ENCODE measurements around the gene TMC6. TPM values are rescaled to one million over a fixed set of nuclear protein-coding genes. Genes with fewer than 3 reads are reported as not detected.

Gene TMC6
- total and polyA plus RNA-seq, 2 of the 13 experiments (the other 11 are each of a cell fraction or from before 2014, with no cell fraction given): 48.4 to 99.1 TPM

DNA sequence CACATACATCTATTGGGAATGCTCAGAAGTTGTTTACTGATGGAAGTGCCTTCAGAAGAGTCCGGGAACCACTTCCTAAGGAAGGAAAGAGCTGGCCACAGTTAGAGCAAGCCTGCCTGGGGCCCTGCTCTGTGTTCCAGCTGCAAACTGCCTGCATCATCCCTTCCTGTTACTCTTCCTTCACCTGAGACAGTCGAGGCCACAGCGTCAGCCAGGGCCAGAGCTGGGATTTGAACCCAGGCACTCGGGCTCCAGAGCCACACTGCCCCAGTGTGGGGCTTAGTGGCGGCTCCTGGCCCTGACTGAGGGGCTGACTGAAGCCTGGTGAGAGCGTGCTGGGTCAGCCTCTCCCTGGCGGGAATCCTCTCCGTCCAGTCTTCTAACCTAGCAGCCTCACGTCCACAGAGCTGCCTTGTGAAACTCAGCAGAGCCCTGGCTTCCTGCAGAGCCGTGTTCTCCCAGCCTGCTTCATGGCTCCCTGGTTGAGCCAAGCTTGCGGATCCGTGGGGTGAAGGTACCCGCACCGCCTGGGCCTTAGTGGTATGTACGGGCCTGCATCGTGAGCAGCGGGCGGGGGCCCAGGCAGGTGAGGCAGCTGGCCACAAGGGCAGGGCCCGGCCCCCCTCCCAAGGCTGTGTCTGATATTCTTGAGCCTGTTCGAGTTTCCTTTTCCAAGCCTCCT, 13.0 kb upstream of the TMC6 start:
- Histone ChIP-seq H3K4me2 (ENCODE audit: low read depth, low read length) (peak overlapping the region; percentile 28; the same call in 1 of the 2 replicates), H2AFZ (ENCODE audit: low read length) (no peak overlapping the region), H3K27me3 (ENCODE audit: control insufficient read depth in 1 of 2, insufficient read depth in 2 of 2, low read length in 2 of 2) (peaks cover 7 to 26% of the 10 kb centered on the region in 2 experiments; a peak in 4 of 5 replicates), H3K4me1 (ENCODE audit: insufficient read depth, low read length) (peaks cover 90% of the 10 kb centered on the region), H4K20me1 (ENCODE audit: insufficient read depth, low read length) (no peaks in the 10 kb centered on the region), H3K4me3 (replicated peaks in 1 of 3; ENCODE audit: insufficient read depth in 1 of 3, low read depth in 2 of 3, low read length in 3 of 3) (no peak overlapping the region; a peak in 1 of 6 replicates), H3K79me2 (ENCODE audit: insufficient read depth, low read length) (no peaks in the 10 kb centered on the region), H3K9ac (ENCODE audit: insufficient read depth, low read depth, low read length) (no peak overlapping the region), H3K36me3 (replicated peaks in 1 of 2; ENCODE audit: control insufficient read depth in 1 of 2, insufficient read depth in 2 of 2, low read length in 2 of 2) (no peaks in the 10 kb centered on the region), H3K9me3 (ENCODE audit: low read length) (no peaks in the 10 kb centered on the region), H3K27ac (ENCODE audit: extremely low read length, insufficient read depth, low read length) (no peak overlapping the region)
- ChIA-PET CTCF (ENCODE audit: low intra/inter-chr PET ratio, low total read pairs) (no interaction called here), POLR2A (interaction anchor here (0.6 to 1.4 kb wide), 5 partner anchors 10 to 110 kb away, joined by 3 to 11 read pairs (median 3); partner anchors contain the start of genes AFMID and TMC6)
- WGBS (ENCODE audit: low lambda C conversion rate): 26% methylated on average over 14 of the region's 20 CpGs
- no peak for DNase-seq (ENCODE audit: low spot score)
- no TSS peak for BruUV-seq (replicated peaks)
- intact Hi-C loops (cut with micrococcal nuclease; ENCODE audit: unreplicated experiment): loop anchor here (1.0 to 5.0 kb wide), 4 partner anchors 18 to 786 kb away; partner anchors contain the start of genes SYNGR2, TIMP2 and USP36
- in situ Hi-C loops (cut with HindIII; ENCODE audit: extremely low pct_ligation_motif_present, low pct_unique_long_range_greater_than_20kb): no loop called here
- FAIRE-seq: no peak
- ATAC-seq: no peak
- no peak for TF ChIP-seq ZNF563 (CRISPR knock-in tag; IDR thresholded peaks at IDR 0.05)
- TF ChIP-seq SAFB2 (CRISPR knock-in tag; IDR thresholded peaks at IDR 0.05; ENCODE audit: borderline replicate concordance, low read depth): no peak
- no peak for TF ChIP-seq MAFK (conservative IDR thresholded peaks at IDR 0.05 in 1 of 2, IDR thresholded peaks at IDR 0.05 in 1 of 2; ENCODE audit: low read length in 2 of 2)
- no peak for TF ChIP-seq ZNF451 (CRISPR knock-in tag; IDR thresholded peaks at IDR 0.05)
- TF ChIP-seq FOXO1 (CRISPR knock-in tag; IDR thresholded peaks at IDR 0.05): no peak
- no peak for TF ChIP-seq ZNF75D (CRISPR knock-in tag; IDR thresholded peaks at IDR 0.05; ENCODE audit: borderline replicate concordance)
- no peak for TF ChIP-seq ZNF367 (CRISPR knock-in tag; IDR thresholded peaks at IDR 0.05; ENCODE audit: borderline replicate concordance)
- TF ChIP-seq ZZZ3 (CRISPR knock-in tag; IDR thresholded peaks at IDR 0.05; ENCODE audit: borderline replicate concordance): 0 out of 2 replicates have a peak, but pooled peaks have one; percentile 64
- TF ChIP-seq, protein P1, sequence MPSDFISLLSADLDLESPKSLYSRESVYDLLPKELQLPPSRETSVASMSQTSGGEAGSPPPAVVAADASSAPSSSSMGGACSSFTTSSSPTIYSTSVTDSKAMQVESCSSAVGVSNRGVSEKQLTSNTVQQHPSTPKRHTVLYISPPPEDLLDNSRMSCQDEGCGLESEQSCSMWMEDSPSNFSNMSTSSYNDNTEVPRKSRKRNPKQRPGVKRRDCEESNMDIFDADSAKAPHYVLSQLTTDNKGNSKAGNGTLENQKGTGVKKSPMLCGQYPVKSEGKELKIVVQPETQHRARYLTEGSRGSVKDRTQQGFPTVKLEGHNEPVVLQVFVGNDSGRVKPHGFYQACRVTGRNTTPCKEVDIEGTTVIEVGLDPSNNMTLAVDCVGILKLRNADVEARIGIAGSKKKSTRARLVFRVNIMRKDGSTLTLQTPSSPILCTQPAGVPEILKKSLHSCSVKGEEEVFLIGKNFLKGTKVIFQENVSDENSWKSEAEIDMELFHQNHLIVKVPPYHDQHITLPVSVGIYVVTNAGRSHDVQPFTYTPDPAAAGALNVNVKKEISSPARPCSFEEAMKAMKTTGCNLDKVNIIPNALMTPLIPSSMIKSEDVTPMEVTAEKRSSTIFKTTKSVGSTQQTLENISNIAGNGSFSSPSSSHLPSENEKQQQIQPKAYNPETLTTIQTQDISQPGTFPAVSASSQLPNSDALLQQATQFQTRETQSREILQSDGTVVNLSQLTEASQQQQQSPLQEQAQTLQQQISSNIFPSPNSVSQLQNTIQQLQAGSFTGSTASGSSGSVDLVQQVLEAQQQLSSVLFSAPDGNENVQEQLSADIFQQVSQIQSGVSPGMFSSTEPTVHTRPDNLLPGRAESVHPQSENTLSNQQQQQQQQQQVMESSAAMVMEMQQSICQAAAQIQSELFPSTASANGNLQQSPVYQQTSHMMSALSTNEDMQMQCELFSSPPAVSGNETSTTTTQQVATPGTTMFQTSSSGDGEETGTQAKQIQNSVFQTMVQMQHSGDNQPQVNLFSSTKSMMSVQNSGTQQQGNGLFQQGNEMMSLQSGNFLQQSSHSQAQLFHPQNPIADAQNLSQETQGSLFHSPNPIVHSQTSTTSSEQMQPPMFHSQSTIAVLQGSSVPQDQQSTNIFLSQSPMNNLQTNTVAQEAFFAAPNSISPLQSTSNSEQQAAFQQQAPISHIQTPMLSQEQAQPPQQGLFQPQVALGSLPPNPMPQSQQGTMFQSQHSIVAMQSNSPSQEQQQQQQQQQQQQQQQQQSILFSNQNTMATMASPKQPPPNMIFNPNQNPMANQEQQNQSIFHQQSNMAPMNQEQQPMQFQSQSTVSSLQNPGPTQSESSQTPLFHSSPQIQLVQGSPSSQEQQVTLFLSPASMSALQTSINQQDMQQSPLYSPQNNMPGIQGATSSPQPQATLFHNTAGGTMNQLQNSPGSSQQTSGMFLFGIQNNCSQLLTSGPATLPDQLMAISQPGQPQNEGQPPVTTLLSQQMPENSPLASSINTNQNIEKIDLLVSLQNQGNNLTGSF (CRISPR knock-in tag; IDR thresholded peaks at IDR 0.05): no peak
- TF ChIP-seq FOXP1 (IDR thresholded peaks at IDR 0.05): no peak
- TF ChIP-seq FOXP1 (CRISPR knock-in tag; IDR thresholded peaks at IDR 0.05): no peak
- 0 out of 2 replicates have a peak, but pooled peaks have one; percentile 35 for TF ChIP-seq ZNF510 (CRISPR knock-in tag; IDR thresholded peaks at IDR 0.05; ENCODE audit: low read depth)
- TF ChIP-seq ZNF253 (CRISPR knock-in tag; IDR thresholded peaks at IDR 0.05; ENCODE audit: borderline replicate concordance): no peak
- TF ChIP-seq, protein P2, sequence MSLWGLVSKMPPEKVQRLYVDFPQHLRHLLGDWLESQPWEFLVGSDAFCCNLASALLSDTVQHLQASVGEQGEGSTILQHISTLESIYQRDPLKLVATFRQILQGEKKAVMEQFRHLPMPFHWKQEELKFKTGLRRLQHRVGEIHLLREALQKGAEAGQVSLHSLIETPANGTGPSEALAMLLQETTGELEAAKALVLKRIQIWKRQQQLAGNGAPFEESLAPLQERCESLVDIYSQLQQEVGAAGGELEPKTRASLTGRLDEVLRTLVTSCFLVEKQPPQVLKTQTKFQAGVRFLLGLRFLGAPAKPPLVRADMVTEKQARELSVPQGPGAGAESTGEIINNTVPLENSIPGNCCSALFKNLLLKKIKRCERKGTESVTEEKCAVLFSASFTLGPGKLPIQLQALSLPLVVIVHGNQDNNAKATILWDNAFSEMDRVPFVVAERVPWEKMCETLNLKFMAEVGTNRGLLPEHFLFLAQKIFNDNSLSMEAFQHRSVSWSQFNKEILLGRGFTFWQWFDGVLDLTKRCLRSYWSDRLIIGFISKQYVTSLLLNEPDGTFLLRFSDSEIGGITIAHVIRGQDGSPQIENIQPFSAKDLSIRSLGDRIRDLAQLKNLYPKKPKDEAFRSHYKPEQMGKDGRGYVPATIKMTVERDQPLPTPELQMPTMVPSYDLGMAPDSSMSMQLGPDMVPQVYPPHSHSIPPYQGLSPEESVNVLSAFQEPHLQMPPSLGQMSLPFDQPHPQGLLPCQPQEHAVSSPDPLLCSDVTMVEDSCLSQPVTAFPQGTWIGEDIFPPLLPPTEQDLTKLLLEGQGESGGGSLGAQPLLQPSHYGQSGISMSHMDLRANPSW (CRISPR knock-in tag; IDR thresholded peaks at IDR 0.05; ENCODE audit: borderline replicate concordance): no peak
- no peak for TF ChIP-seq ZSCAN29 (CRISPR knock-in tag; conservative IDR thresholded peaks at IDR 0.05)
- no peak for TF ChIP-seq TCF7L2 (IDR thresholded peaks at IDR 0.05; ENCODE audit: low read depth, low read length)
- no peak for TF ChIP-seq HNF4A (CRISPR knock-in tag; IDR thresholded peaks at IDR 0.05)
- no peak for TF ChIP-seq REL (CRISPR knock-in tag; conservative IDR thresholded peaks at IDR 0.05)

Data from HepG2 (cell line).